GM13977 (cell line): ENCODE data around the gene RUFY3.
"Not testable (repeated sequence)": the region's sequence is repeated elsewhere in the genome, so short reads cannot be mapped to it uniquely, and the experiment has no call there.

Source experiments
- DNase-seq: peaks from one replicate; pipeline ENCODE4 v3.0.0; 2012; ENCODE audit warnings: low spot score
- CTCF ChIP-seq: IDR thresholded peaks from 2 replicates; pipeline ENCODE4 v1.5.1; 2012; ENCODE audit warnings: mild to moderate bottlenecking, control low read depth; ENCODE audit not compliant: insufficient read depth; ENCODE audit errors: extremely low read depth, missing control alignments
- in situ Hi-C: fragments of 300-500 bp; cut with MboI; formaldehyde crosslinking; loops from one replicate; pipeline ENCODE4 v1.12.0; 2022; ENCODE audit warnings: low sequenced_read_pairs, low pct_unique_long_range_greater_than_20kb, mixed read lengths, inconsistent platforms; ENCODE audit not compliant: unreplicated experiment

Gene RUFY3

GRCh38 chr4:70681704-70682103, 40.1 kb upstream of the RUFY3 start:
- TF ChIP-seq CTCF = no peak
- in situ Hi-C loops = no loop called here
- peak; percentile 28 for DNase-seq

GRCh38 chr4:70682142-70682541, 39.6 kb upstream of the RUFY3 start:
- DNase-seq, in situ Hi-C loops: not testable (repeated sequence)

- DNase-seq = no peak
- no peak for TF ChIP-seq CTCF
- in situ Hi-C loops = no loop called here
Measured at GRCh38 chr4:70687392-70687791, 34.4 kb upstream of the RUFY3 start.

GRCh38 chr4:70687821-70688794, 33.7 kb upstream of the RUFY3 start, which contains the start of gene UTP3:
TSS of gene UTP3 (plus strand) at chr4:70688532. CDS start at chr4:70688678, 146 bp downstream.
- in situ Hi-C loops = no loop called here
- DNase-seq = peak; percentile 79
- TF ChIP-seq CTCF = peak; percentile 98

GRCh38 chr4:70688795-70689231, 33.0 kb upstream of the RUFY3 start:
- TF ChIP-seq CTCF = no peak
- no peak for DNase-seq
- in situ Hi-C loops = no loop called here

- no peak for DNase-seq
- in situ Hi-C loops = no loop called here
- no peak for TF ChIP-seq CTCF
Measured at GRCh38 chr4:70691661-70692060, 30.1 kb upstream of the RUFY3 start.

GRCh38 chr4:70694633-70695032, 27.1 kb upstream of the RUFY3 start:
- in situ Hi-C loops, DNase-seq: not testable (repeated sequence)

- in situ Hi-C loops, DNase-seq: not testable (repeated sequence)
Measured at GRCh38 chr4:70698435-70698834, 23.3 kb upstream of the RUFY3 start.
